HG03103 (cell line): Measurements from ENCODE around the gene DNAJC24.

ENCODE experiments used
- ATAC-seq: cut with Tn5 transposase; IDR thresholded peaks from one replicate; pipeline ENCODE4 v1.9.1; 2021; ENCODE audit warnings: low read depth; ENCODE audit not compliant: unreplicated experiment

The DNAJC24 gene

GRCh38 chr11:31412946-31413345, 43.3 kb downstream of the DNAJC24 start:
- no peak for ATAC-seq

DNA sequence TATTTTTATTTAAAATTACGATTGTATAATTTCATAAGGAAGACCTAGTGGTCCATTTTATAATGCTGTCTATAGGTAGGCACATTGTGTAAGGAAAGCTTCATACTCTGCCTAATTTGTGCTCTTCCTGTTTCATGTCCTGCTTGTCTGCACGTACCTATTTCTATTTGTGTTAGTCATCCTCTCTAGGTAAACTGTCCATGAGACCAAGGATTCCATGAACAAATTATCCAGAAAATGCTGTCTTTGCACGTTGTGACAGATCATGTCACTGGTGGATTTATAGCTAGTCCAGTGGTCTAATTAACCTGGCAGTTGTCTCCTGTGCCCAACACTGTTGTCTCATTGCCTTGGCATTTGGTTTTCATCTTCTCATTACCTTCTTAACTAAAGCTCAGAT, 44.7 kb downstream of the DNAJC24 start:
- ATAC-seq, result no peak

DNA sequence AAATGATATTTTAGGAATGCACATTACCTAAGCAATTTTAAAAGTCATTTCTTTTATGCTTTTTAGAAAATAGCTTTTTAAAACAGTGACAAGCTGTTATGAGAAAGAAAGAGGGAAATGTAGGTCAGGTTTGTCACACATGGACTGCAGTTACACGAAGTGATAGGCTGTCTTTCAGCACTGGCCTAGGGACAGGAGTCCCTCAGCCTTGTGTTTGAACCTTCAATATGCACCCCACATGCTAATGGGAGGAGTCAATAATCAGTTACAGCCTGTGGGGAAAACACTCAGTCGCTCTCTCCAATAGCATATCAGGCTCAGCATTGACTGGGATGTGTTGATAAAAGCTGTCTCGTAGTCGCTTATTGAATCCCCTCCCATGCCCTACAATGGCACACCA, 45.8 kb downstream of the DNAJC24 start:
- ATAC-seq, result no peak

DNA sequence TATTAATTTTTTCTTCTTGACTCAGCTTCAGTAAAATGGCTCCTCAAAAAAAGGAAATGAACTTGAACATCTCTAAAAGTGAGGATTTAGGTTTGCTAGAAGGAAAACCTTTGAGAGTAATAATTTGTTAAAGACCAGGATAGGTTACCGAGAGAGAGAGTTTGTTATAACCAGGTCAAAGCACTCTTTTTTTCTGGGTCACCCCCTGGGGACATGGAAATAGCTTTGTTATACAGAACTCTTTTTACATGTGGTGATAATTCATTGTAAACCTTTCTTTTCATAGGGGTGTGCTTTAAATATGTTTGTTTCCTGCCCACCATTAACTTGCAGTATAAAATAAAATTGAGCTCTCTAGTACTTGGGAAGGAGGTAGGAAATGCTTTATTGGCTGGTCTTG, 47.7 kb downstream of the DNAJC24 start:
- no peak for ATAC-seq

- no peak for ATAC-seq
Measured at GRCh38 chr11:31417816-31418215, 48.2 kb downstream of the DNAJC24 start.

DNA sequence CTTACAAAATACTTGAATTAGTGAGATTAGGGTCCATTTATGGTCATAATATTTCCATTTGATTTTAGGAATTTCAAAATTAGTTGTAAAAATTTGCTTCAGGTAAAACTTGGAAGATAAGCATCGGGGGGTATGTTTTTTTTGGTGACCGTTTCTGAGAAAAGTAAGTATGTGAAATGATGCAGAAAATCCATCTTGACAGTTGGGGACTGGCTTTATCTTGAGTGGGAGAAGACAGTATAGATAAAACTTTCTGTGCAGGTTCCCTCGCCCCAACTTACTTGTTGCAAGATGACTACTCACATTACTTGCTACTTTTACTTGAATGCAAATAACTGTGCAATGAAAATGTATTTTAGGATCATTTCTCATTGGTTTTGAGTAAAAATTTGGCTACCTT, 49.5 kb downstream of the DNAJC24 start:
- ATAC-seq, result no peak

GRCh38 chr11:31419669-31420068, 50.0 kb downstream of the DNAJC24 start:
- no peak for ATAC-seq

GRCh38 chr11:31421820-31422219, 52.2 kb downstream of the DNAJC24 start:
- no peak for ATAC-seq

DNA sequence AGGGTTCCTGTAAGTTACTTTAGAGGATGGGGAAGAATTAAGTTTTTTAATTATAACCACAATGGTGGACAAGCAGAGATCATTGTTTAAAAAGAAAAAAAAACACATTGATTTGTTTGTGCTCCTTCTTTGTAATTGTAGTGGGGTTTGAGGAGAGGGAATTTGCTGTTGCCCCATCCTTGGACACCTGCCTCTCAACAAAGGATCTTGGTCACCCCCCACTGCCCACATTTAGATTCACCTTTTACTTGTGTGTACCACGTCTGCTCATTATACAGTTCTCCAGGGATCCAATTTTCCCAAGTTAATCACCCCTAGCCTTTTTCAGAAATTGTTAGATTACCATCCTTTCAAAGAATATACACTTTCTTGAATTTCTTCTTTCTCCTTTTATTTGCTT, 53.0 kb downstream of the DNAJC24 start:
- ATAC-seq, result no peak

GRCh38 chr11:31424652-31425051, 55.0 kb downstream of the DNAJC24 start:
- no peak for ATAC-seq

DNA sequence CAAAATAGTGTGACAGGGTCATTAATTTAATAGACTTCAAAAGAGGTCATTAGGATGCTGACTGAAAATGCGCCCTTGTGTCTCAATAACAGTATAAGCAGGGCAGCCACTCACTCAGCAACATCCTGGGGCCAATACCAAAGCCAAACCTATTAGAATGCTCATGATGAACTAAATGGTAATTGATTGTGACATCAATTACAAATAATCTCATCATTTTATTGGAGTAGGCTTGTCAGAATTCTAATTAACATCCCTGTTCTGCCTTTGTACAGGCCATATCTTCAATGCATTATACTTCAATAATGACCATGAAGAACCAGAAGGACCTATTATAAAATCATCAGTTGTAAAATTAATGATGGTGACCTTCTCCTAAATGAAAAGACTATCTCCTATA, 64.2 kb downstream of the DNAJC24 start:
- no peak for ATAC-seq

- ATAC-seq, result no peak
Measured at GRCh38 chr11:31437742-31438435, 68.2 kb downstream of the DNAJC24 start.

- no peak for ATAC-seq
Measured at GRCh38 chr11:31441296-31441695, 71.6 kb downstream of the DNAJC24 start.

DNA sequence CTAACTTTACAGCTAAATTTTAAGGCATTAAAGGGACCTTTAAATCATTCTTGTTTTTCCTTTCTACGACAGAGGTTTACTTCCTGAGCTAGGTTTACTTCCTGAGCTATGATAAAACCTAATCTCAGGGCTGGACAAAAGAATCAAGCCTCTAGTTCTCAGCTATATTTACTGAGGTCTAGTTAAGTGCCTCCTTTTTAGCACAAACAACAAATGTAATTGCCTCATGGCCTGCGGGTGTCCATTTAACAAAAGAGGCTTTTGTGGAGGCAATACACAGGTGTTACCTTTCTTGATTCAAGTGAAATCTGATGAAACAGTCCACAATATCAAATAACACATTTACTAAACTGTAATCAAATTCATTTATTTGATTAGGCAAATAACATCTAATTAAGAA, 72.4 kb downstream of the DNAJC24 start:
- no peak for ATAC-seq

DNA sequence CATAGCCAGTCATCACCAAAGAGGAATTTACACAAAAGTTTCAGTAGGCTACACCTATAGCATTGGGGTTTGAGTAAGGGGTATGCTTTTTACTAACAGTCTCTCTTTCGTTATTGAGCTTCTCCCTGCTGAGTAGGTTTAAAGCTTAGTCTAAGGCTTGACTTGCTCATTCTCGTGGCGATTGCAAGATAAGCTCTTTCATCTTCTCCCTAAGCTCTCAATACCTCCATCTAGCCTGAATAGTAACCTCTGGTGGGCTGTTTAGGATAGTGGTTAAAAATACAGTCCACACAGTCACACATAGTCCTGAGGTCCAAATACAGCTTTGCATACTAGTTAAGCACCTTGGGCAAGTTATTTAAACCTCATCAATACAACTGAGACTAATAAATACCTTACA, 74.1 kb downstream of the DNAJC24 start:
- no peak for ATAC-seq

GRCh38 chr11:31445621-31446020, 76.0 kb downstream of the DNAJC24 start:
- no peak for ATAC-seq

- ATAC-seq, result no peak
Measured at GRCh38 chr11:31449040-31449439, 79.4 kb downstream of the DNAJC24 start.

DNA sequence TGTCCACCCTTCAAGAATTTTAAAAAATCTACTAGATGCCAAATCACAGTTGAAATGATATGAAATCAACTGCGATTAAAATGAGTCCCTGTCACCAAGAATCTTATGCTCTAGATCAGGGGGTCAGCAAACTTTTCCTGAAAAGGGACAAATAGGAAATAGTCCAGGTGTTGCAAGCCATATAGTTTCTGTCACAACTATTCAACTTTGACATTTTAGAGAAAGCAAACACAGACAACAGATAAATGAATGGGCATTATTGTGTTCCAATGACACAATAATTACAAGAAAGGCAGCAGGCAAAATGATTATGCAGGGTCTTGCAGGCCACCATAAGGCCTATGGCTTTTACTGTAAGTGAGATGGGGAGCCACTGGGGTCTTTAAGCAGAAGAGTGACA, 81.2 kb downstream of the DNAJC24 start:
- no peak for ATAC-seq

DNA sequence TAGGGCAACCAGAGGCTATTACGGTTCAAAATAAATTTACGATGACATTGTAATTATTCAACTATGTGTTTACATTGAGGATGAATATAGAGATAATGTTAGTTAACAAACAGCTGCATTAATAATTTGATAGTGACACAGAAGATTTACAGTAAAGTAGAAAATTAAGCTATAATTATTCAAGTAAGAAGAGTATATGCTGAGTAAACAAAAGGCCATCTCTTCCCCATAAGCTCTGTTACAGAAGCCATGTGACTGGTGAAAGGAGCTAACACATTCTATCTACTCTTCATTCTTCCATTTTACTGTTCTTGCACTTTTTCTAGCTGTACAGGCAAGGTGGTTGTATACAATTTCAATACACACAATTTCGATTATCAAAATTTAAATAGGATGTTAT, 85.5 kb downstream of the DNAJC24 start:
- ATAC-seq, result no peak

DNA sequence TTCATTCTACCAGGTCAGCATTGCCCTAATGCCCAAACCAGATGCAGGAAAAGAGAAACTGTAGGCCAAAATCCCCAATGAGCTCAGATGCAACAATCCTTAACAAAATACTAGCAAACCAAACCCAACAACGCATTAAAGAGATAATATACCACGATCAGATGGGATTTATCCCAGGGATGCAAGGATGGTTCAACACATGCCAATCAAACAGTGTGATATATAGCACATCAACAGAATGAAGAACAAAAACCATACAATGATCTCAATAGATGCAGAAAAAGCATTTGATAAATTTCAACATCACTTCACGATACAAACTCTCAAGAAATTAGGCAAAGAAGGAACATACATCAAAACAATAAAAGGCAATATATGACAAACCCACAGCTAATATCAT, 94.8 kb downstream of the DNAJC24 start:
- no peak for ATAC-seq

DNA sequence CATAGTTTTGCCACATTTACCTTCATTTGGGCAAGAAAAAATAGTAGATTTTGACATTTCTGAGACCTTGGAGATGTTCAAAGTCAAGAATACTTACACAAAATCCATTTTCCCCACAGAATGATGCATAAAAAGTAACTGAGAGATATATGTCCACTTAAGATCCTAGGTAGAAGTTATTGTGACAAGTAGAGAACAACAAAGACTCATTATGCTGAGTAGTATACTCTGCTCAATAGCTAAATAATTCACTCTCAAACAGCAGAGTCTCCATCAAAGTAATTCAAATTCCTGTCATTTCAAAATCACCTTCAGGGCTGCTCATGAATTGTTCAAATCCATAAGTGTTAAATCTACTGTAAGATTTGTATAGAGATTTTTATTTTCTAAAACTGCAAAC, 104.4 kb downstream of the DNAJC24 start:
- ATAC-seq, result no peak

DNA sequence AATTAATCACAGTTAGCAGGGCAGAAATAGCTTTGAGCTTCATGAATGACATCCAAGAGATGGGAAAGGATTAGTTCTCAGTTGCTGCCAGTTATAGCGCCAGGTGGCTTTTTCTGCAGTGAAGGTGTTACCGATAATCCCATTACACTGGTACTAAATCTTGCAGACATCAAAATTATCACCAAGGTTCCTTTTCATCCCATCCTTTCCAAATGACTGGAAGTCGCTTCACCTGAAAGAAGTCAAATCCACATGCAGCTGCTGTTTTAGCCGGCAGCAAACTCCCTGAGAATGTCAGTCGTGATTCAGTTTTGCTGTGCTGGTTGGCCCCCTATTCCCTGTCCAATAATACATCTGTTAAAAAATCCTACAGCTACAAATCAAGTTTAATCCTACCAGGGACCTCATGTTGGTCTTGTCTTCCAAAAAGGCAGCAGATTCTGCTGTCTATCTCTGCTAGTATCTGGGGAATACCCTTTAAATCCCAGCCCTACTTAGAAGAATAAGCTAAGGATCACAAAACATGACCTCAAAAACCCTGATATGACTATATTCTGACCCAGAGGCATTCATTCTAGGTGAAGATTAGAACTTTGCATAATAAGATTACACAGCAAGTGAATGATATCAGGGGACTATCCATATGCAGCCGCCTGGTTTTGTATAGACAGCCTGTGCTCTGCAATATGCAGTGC, 108.0 kb downstream of the DNAJC24 start:
- no peak for ATAC-seq

- no peak for ATAC-seq
Measured at GRCh38 chr11:31478223-31478590, 108.5 kb downstream of the DNAJC24 start.
